Measurements from ENCODE around the gene GRIA3.
"Not testable (repeated sequence)": the region's sequence is repeated elsewhere in the genome, so short reads cannot be mapped to it uniquely, and the experiment has no call there.

Gene GRIA3

DNA sequence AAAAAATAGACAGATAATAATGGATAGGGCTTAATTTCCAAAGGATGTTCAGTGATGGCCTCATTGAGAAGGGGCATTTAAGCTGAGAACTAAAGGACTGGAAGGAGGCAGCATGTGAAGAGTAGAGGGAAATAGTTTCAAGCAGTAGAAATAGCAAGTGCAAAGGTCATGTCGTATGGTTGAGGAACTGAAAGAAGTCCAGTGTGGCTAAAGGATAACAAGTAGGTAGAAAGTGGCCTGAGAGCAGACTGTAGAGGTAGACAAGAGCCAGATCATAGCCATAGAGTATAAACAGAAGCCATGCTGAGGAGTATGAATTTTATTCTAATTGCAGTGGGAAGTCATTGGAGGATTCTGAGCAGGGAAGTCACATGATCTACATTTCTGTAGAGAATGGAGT, 72.3 kb downstream of the GRIA3 start:
- DNase-seq (ENCODE audit: low read depth, low spot score): no peak
- no peak overlapping the region for H3K4me3 ChIP-seq (ENCODE audit: low read length)

GRCh38 chrX:123260920-123261418, 76.9 kb downstream of the GRIA3 start:
- no peak overlapping the region for H3K4me3 ChIP-seq (ENCODE audit: low read length)

DNA sequence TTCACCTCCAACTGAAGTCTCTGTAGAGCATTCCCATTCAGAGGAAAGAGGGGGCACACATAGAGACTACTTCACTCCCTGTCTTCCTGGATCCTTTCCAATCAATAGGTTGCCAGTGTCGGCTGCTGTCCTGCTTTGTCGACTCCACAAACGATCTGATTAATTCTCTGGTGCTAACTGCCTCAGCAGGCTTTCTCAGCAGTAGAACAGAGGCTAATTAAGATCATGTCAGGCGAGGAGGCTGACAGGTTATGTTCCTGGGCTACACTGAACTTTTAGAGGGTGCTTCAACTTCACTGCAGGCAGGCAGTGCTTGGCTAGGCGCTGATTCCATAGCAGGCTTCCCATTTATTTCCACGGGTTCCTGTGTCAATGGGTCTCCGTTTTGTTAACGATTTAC, 79.2 kb downstream of the GRIA3 start:
- no peak for DNase-seq (ENCODE audit: low read depth, low spot score)
- H3K4me3 ChIP-seq (ENCODE audit: low read length): no peak overlapping the region

More at GRCh38 chrX:123260920-123261418, 76.9 kb downstream of the GRIA3 start:
- no peak for DNase-seq (ENCODE audit: low read depth, low spot score)

- H3K4me3 ChIP-seq (ENCODE audit: low read length): no peak overlapping the region
- no peak for DNase-seq (ENCODE audit: low read depth, low spot score)
Measured at GRCh38 chrX:123263747-123264146, 79.7 kb downstream of the GRIA3 start.

GRCh38 chrX:123267220-123267619, 83.1 kb downstream of the GRIA3 start:
- H3K4me3 ChIP-seq (ENCODE audit: low read length): no peak overlapping the region
- no peak for DNase-seq (ENCODE audit: low read depth, low spot score)

DNA sequence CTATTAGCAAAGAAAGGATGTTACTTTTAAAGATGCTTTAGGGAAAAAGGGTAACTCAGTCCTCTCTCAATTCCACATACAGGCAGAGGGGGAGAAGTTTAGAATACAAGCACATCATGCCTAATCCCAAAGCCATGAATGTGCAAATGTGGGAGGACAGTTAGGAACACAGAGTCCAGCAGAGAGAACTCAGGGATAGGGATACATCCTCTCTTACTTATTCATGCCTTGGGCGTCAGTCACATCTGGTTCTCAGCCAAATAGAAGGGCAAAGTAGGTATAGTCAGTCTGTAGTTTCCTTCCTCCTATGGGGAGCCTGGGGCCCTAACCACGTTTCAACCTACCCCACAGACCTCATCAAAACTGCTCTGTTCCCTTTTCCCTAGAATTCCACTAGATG, 87.8 kb downstream of the GRIA3 start:
- DNase-seq (ENCODE audit: low read depth, low spot score): no peak
- H3K4me3 ChIP-seq (ENCODE audit: low read length): no peak overlapping the region

GRCh38 chrX:123272630-123273029, 88.6 kb downstream of the GRIA3 start:
- H3K4me3 ChIP-seq (ENCODE audit: low read length): no peak overlapping the region
- no peak for DNase-seq (ENCODE audit: low read depth, low spot score)

DNA sequence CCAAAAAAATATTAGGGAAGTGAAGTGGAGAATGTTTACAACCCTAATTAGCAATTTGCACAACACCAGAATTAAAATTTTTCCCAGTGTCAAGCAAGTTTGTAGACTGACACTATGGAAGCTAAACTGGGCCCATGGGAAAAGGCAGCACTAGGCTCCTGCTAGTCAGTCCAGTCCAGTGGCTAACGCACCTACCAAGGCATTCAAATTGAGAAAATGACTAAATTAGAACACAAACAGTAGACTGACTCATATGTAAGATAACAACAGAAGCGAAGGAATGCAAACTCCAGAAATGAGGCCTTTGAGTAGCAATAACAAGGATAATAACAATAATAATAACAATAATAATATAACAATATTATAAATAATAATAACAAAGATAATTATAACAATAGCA, 90.7 kb downstream of the GRIA3 start:
- H3K4me3 ChIP-seq (ENCODE audit: low read length): no peak overlapping the region
- DNase-seq (ENCODE audit: low read depth, low spot score): no peak

DNA sequence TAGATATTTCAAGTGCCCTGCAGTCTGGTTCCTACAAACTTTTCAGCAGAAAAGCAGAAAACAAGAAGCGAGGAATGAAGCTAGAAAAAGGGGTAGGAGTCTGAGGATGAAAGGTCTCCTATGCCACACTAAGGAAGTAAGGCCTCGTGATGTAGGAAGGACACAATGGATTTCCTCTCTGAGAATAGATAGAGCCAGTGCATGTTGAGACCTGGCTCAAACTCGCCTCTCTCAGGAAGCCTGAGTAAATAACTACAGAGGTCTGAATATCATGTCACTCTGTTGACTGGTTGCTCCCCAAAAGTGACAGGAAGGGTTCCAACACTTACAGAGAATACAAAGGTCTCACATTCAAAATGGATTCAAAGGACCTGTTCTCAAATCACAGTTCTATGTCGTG, 93.3 kb downstream of the GRIA3 start:
- no peak overlapping the region for H3K4me3 ChIP-seq (ENCODE audit: low read length)
- no peak for DNase-seq (ENCODE audit: low read depth, low spot score)

DNA sequence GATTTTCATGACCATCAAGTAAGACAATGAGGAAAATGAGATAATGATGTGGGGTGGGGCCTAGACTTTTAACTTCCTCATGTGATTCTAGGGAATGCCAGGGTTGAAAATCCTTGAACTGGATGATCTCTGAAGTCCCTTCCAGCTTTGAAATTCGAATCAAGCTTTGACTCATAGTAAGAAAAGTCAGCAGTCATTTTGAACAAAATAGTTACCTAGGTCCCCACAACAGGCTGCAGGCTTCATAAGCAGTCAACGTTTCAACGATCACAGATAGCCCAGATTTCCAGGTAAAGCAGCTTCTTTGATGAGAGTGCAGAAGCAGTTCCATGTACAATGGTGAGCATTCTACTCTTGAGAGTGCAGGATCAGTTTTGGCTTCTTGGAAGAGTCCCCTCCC, 93.7 kb downstream of the GRIA3 start:
- H3K4me3 ChIP-seq (ENCODE audit: low read length): no peak overlapping the region
- DNase-seq (ENCODE audit: low read depth, low spot score): no peak

DNA sequence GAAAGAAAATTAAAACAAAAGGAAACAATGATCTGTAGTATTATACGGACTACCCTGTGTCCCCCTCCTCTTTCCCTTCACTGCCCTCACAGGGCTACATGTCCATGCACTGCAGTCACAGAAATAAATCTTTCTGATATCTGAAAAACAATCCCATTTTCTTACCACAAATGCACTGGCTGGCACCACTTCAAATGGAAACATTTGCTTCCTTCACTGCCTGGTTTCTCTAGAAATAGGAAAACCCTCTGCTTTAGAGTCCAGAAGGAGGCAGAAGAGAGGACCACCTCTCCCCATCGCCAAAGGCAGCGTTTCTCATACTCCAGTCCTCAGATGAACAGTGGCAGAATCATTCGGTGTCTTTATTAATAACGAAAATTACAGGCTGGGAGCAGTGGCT, 98.2 kb downstream of the GRIA3 start:
- H3K4me3 ChIP-seq (ENCODE audit: low read length): no peak overlapping the region
- no peak for DNase-seq (ENCODE audit: low read depth, low spot score)

- DNase-seq (ENCODE audit: low read depth, low spot score): peak; percentile 47
- H3K4me3 ChIP-seq (ENCODE audit: low read length): not testable (repeated sequence)
Measured at GRCh38 chrX:123283407-123283806, 99.3 kb downstream of the GRIA3 start.

DNA sequence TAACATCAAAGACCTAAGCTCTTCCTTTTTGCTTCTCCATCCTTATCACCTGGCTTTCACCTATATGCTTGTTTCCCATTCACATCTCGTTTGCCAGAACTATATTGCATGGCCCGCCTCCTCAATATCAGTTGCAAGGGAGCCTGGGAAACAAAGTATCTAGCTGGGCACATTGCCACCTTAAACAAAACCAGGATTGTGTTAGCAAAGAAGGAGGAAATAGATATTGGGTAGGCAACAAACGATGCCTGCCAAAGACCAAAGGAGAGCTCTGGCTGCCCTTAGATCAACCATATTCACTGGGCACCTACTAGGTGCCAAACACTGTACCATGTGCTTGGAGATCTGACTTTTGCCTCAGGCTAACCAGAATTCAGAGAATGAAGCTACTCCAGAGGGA, 107.5 kb downstream of the GRIA3 start:
- H3K4me3 ChIP-seq (ENCODE audit: low read length): no peak overlapping the region
- DNase-seq (ENCODE audit: low read depth, low spot score): no peak

DNA sequence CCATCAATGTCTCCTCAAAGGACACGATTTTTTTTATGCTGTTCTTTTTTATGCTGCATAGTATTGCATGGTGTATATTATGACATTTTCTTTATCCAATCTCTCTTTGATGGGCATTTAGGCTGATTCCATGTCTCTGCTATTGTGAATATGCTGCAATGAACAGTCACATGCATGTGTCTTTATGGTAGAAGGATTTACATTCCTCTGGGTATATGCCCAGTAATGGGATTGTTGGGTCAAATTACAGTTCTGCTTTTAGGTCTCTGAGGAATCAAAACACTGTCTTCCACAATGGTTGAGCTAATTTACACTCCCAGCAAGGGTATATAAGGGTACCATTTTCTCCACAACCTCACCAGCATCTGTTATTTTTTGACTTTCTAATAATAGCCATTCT, 113.9 kb downstream of the GRIA3 start:
- DNase-seq (ENCODE audit: low read depth, low spot score): no peak
- H3K4me3 ChIP-seq (ENCODE audit: low read length): no peak overlapping the region

DNA sequence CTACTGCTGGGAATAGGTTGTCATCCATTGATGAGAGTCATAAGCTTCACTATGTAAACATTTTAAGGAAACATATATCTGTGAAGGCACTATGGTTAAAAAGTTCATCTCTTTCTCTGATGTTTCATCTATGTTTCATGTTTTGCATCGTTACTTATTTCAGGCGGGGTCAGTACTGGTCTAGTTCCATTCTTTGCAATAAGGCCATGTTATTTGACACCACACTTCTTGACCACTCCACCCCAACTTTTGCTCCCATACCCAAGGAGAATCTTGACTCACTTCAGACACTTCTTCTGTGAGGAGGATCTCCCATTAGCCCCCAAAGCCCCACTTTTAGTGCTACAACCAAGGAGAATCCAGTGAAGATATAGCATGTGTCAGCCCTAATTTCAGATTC, 119.4 kb downstream of the GRIA3 start:
- no peak for DNase-seq (ENCODE audit: low read depth, low spot score)

DNA sequence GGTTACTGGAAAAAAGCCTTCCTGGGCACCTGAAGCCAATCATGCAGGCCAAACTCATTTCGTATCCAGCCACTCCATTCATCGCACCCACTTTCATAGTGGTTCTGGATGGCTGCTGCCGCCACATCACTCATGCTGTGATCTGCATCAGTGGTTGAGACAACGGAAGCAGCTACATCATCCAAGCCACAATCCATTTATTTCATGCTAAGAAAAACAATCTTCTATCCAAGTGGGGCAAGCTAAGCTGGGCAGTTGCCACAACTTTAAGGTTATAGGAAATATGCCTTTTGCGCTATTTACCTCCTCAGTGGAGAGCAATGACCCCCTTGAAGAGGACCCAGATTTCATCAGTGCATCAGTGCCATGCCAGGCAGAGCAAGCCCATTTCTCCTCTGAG, 124.6 kb downstream of the GRIA3 start:
- H3K4me3 ChIP-seq (ENCODE audit: low read length): no peak overlapping the region
- no peak for DNase-seq (ENCODE audit: low read depth, low spot score)

More for the DNA sequence above, 119.4 kb downstream of the GRIA3 start:
- H3K4me3 ChIP-seq (ENCODE audit: low read length): no peak overlapping the region

GRCh38 chrX:123310112-123310511, 126.0 kb downstream of the GRIA3 start:
- no peak for DNase-seq (ENCODE audit: low read depth, low spot score)
- H3K4me3 ChIP-seq (ENCODE audit: low read length): no peak overlapping the region

DNA sequence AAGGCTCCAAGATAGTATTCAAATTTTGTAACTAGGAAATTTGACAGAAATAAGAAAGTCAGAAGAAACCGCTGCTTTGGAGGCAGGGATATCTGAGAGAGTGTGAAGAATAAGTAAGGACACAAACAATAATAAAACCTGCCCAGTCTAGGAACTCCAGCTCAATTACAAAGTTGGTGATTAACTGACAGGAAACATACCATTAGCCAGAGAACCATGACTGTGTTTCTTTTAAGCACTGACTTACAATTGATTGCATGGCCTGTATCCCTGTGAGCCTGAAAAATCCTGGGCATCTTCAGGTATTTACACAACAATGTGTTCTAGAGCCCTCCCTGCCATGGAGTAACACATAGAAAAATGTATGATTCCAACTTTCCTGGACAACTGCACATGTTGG, 127.4 kb downstream of the GRIA3 start:
- no peak for DNase-seq (ENCODE audit: low read depth, low spot score)
- H3K4me3 ChIP-seq (ENCODE audit: low read length): no peak overlapping the region

- no peak for DNase-seq (ENCODE audit: low read depth, low spot score)
- no peak overlapping the region for H3K4me3 ChIP-seq (ENCODE audit: low read length)
Measured at GRCh38 chrX:123313486-123313885, 129.4 kb downstream of the GRIA3 start.

DNA sequence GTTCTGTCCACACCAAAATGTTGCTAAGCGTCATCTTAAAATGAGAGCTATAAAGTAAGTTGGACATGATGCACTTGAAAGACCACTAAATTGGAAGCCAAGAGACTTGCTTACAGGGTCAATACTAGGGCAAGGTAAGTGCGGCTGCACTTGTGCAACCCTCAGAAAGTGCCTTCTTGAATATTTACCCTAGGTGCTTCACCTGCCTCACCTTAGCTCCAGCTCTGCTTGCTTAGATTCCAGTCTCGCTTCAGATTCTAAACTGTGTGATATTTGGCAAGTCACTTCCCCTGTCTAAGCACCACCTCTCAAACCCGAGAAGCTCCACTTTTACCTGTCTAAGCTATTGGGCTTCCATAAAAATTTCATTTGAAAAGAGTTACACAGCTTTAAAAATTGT, 136.5 kb downstream of the GRIA3 start:
- no peak overlapping the region for H3K4me3 ChIP-seq (ENCODE audit: low read length)
- no peak for DNase-seq (ENCODE audit: low read depth, low spot score)

- DNase-seq (ENCODE audit: low read depth, low spot score): no peak
Measured at GRCh38 chrX:123322536-123322935, 138.5 kb downstream of the GRIA3 start.

DNA sequence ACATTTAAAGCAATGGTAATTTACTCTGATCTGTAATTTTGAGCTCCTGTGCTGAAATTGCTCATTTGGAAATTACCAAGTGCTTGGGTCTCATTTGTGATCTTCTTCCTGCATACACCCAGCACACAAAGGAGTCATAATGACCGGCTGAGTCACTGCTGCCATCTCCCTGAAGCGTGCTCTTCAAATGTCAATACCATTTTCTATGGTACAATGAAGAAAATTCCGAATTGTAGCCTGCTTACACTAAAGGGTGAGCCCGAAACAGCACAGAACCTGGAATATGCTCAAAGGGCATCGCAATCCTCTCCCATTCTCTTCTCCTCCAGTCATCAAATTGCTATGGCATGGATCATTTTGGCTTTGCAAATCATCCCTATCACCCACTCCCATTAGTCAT, 140.5 kb downstream of the GRIA3 start:
- H3K4me3 ChIP-seq (ENCODE audit: low read length): no peak overlapping the region
- DNase-seq (ENCODE audit: low read depth, low spot score): no peak

More at GRCh38 chrX:123322536-123322935, 138.5 kb downstream of the GRIA3 start:
- no peak overlapping the region for H3K4me3 ChIP-seq (ENCODE audit: low read length)
